WI38 (cell line): Measurements from ENCODE around the gene DDA1.

Experiments used
- H3K4me3 ChIP-seq: 2 replicates; pipeline ENCODE4 v1.5.1; 2011; ENCODE audit warnings: low read depth, mild to moderate bottlenecking, control low read depth, low read length
- TF ChIP-seq, protein P1 (sequence below): IDR thresholded peaks from 2 replicates; pipeline ENCODE4 v1.5.1; 2012; ENCODE audit warnings: low read depth, mild to moderate bottlenecking, control low read depth, low read length

DDA1 gene

DNA sequence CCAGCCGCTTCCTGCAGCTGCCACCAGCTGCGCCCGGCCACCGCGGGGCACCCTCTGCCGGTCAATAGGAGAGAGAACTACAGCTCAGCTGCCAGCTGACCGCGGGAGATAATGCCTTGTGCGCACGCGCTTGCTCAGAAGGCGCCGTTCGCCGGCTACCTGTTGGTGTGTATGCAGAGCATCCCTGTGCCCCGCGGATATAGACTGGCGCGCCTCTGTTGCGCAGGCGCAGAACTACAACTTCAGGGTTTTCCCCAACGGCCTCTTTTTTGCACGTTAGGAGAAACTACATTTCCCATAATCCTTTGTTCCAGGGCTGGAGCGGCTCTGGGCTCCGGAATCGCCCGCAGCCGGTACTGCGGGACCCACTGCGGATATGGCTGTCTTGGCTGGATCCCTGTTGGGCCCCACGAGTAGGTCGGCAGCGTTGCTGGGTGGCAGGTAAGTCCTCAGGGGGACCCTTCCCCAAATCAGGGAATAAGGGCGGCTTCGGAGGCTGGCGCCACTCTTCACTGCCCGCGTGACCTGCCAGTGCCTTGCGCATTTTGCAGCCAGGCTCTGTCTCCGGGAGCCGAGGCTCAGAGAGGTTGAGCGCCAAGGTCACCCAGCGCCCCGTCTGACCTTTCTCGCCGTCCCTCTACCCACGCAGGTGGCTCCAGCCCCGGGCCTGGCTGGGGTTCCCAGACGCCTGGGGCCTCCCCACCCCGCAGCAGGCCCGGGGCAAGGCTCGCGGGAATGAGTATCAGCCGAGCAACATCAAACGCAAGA, 3.7 kb upstream of the DDA1 start, which contains the start of gene MRPL34:
Gene MRPL34 (plus strand): TSS at position 356 of the 768 bp plus-strand sequence. CDS start 21 bp downstream, at position 377.
- peak within 1 kb of the TSS; percentile 82 for H3K4me3 ChIP-seq
- TF ChIP-seq, protein P1, sequence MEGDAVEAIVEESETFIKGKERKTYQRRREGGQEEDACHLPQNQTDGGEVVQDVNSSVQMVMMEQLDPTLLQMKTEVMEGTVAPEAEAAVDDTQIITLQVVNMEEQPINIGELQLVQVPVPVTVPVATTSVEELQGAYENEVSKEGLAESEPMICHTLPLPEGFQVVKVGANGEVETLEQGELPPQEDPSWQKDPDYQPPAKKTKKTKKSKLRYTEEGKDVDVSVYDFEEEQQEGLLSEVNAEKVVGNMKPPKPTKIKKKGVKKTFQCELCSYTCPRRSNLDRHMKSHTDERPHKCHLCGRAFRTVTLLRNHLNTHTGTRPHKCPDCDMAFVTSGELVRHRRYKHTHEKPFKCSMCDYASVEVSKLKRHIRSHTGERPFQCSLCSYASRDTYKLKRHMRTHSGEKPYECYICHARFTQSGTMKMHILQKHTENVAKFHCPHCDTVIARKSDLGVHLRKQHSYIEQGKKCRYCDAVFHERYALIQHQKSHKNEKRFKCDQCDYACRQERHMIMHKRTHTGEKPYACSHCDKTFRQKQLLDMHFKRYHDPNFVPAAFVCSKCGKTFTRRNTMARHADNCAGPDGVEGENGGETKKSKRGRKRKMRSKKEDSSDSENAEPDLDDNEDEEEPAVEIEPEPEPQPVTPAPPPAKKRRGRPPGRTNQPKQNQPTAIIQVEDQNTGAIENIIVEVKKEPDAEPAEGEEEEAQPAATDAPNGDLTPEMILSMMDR = peak; percentile 56

DNA sequence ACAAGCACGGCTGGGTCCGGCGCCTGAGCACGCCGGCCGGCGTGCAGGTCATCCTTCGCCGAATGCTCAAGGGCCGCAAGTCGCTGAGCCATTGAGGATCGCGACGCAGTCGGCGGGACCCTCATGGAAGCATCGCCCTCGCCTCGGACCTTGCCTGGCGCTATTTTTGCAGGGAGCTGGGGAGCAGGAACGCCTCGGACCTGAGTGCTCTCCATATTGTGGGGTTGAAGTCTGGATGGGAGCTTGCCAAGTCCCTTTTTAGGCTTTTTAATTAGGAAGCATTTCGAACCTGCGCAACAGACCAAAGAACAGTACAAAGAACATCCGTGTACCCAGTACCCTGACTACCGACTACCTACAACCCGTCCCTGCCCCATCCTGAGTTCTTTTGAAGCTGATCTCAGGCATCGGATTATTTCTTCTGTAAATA, 3.1 kb upstream of the DDA1 start:
- TF ChIP-seq, protein P1 = no peak
- H3K4me3 ChIP-seq = peak overlapping the region; percentile 82

DNA sequence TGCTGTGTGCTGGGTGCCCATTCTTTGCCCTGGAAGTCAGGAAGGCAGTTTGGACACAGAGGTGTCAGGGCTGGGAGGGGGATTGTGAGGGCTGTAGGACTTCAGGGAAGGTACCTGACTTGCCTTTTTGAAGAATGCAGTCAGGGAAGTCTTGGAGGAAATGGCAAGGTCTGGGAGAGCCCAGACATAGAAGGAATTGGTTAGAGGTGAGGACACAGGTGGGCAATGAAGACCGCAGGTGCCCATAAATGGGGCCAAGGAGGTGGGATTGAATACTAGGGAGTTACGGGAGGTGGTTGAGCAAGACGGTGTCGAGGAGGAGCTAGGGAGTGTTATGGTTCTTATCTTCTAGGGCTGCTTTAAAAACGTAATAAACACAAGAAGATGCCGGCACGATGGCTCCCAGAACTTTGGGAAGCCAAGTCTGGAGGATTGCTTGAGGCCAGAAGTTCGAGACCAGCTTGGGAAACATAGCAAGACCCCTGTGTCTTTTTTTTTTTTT, 1.4 kb upstream of the DDA1 start:
- no peak overlapping the region for H3K4me3 ChIP-seq
- TF ChIP-seq, protein P1 = no peak

DNA sequence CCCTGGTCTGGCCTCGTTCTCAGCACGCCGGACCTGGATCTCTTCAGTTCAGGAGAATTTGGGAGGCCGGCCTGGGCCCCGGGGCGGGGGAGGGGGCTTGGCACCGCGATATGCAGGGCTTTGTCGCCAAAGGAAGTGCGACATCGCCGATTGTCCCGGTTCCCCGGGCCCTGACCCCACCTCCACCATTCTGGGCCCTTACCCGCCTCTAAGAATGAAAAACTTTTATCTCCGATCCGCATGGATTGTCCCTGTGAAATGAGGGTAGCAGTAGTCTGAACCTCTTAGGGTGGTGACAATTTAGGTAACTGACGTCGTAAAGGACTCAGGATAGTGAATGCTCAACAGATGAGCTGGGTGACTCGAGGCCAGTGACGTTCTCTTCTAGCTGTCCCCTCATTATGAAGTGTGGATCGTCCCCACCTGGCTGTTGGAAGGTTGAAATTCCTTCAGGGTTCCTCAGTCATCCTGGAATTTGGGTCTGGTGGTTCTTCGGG, 650 bp downstream of the DDA1 start:
- TF ChIP-seq, protein P1 = no peak
- peak overlapping the region; percentile 99 for H3K4me3 ChIP-seq

DNA sequence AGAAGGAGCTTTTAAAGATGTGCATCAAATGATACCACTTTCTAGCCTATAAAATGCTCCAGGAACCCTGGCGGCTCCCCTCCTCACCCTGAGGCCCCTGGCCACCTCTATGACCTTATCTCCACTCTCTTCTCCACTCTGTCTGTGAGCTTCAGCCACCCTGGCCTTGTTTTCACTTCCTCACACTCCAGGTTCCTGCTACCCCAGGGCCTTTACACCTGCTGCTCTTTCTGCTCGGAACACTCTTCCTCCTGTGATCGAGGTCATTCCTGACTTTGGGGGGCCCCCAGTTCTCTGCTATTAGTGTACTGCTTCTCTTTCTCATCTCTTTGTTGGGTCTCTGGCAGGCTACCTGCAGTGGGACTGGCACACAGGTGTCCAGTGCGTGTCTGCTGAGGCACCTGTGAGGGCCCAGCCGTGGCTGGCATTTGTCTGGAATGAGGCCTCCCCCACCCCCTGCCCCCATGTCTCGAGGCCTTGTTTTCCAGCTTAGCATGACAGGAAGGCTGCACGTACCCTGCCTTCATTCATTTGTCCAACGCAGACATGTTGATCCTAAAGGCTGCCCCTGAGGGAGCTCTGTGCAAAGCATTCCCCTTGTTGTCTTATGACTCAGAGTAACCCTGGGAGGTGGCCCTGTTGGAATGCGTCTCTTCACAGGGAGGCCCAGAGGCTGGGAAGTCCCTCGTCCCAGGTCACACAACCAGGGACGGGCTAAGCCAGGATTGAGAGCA, 2.3 kb downstream of the DDA1 start:
- peak overlapping the region; percentile 29; the same call in 1 of the 2 replicates for H3K4me3 ChIP-seq
- TF ChIP-seq, protein P1 = no peak

DNA sequence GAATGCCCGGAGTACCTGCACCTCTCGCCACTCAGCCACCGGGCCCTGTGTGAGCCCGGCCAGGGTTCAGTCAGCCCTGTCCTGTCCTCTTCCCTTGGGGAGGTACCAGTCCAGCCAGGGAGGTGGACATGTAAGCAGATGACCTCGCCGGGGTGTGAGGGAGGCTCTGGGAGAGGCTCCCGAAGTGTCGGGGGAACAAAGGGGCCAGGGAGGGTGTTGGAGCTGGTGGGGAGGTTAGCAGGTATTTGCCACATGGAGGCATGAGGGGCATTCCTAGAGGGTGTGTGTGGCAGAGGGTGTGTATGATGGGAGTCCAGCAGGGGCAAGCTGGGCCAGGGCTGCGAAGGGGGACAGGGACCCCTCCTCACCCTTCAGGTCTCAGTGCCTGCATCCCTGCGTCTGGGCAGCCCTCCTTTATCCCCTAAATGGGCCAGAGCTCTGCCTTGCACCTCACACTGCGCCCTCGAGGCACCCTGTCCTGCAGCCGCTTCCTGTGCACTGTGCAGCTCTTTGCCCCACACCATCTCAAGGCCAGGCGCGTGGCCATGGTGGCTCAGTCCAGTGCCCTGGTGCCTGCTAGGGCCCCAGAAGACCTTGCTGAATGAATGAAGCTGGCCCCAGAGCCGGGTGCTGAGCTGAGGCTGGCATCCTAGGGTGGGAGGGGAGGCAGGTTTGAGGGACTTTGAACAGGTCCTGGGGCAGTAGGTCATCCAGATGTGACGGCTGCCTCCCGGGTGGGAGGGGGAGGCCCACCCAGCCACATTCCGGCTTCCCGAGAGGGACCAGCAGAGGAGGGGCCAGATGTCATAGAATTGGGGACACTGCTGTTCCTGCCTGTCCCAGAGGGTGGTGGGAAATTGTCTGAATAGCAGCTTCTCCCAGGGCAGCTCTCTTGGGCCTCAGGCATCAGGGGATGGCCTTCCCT, 3.1 kb downstream of the DDA1 start:
- TF ChIP-seq, protein P1 = no peak

More for the DNA sequence above, 3.1 kb downstream of the DDA1 start:
- H3K4me3 ChIP-seq = peak overlapping the region; percentile 29; the same call in 1 of the 2 replicates
